Activated naive CD8-positive, alpha-beta T cell treated with anti-CD3 and anti-CD28 coated beads for 36 hours (primary cell): ENCODE results near the gene PLCL1. TPM values are rescaled to one million over a fixed set of nuclear protein-coding genes. Genes with fewer than 3 reads are reported as not detected.

Source experiments
- DNase-seq: peaks from one replicate; pipeline ENCODE4 v3.0.0; 2021
- H3K27ac Mint-ChIP-seq: one replicate; pipeline ENCODE4 v1.8.0; 2022; ENCODE audit warnings: mild to moderate bottlenecking, moderate library complexity, mixed read lengths
- H3K27me3 Mint-ChIP-seq: one replicate; pipeline ENCODE4 v1.8.0; 2022; ENCODE audit warnings: mild to moderate bottlenecking, mixed read lengths
- H3K36me3 Mint-ChIP-seq: one replicate; pipeline ENCODE4 v1.8.0; 2021; ENCODE audit warnings: mild to moderate bottlenecking, mixed read lengths
- H3K4me1 Mint-ChIP-seq: one replicate; pipeline ENCODE4 v1.8.0; 2021; ENCODE audit warnings: mixed read lengths
- H3K4me3 Mint-ChIP-seq: one replicate; pipeline ENCODE4 v1.8.0; 2022; ENCODE audit warnings: mild to moderate bottlenecking, moderate library complexity, mixed read lengths
- H3K9me3 Mint-ChIP-seq: one replicate; pipeline ENCODE4 v1.8.0; 2022; ENCODE audit warnings: mixed read lengths
- total RNA-seq, 2 experiments: library from RNA; stranded (reverse); gene quantifications; one replicate each; pipeline ENCODE4 v1.2.3, GENCODE V29; 2021

Gene PLCL1
- total RNA-seq, 2 experiments from 2014 or later = 0.22 to 0.23 TPM

DNA sequence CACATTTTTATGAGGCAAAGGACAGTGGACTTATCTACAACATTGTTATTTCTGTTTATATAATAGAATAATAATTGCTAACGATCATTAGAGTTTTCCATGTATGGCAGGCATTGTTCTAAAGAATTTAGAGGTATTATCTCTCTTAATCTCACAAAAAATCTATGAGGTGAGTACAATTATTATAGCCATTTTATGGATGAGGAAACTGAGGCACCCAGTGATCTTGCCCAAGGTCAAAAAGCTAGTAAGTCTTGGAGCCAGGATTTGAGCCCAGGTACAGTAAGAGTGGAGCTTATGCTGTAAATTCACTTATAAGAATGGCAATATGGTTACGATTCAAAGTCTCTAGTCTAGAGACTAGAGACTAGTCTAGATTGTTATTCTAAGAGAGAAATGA lies 331.7 kb downstream of the PLCL1 start:
- H3K9me3 Mint-ChIP-seq = no peaks in the 10 kb centered on the region
- no peaks in the 10 kb centered on the region for H3K36me3 Mint-ChIP-seq

DNA sequence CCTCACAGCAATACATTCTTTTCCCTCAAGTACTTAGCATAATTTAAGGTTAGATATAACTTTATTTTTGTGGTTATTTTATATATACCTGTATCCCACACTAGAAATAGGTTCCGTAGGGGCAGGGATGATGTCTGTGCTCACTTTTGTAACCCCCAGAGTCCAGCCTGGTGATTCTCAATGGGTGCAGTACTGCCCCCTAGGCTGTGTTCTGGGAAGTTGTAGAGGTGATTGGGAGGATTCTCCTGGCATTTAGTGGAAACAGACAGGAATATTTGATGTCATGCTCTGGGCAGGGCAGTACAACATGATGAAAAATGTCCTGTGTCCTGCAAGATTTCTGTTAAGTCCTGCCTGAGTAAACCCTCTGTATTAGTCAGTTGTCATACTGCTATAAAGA lies 333.3 kb downstream of the PLCL1 start:
- Mint-ChIP-seq H3K4me3 (no peak overlapping the region), H3K4me1 (no peaks in the 10 kb centered on the region), H3K36me3 (no peaks in the 10 kb centered on the region), H3K27me3 (no peaks in the 10 kb centered on the region), H3K27ac (no peak overlapping the region), H3K9me3 (no peaks in the 10 kb centered on the region)
- no peak for DNase-seq

More for the DNA sequence above, 331.7 kb downstream of the PLCL1 start:
- Mint-ChIP-seq H3K4me1 (no peaks in the 10 kb centered on the region), H3K27ac (no peak overlapping the region), H3K27me3 (no peaks in the 10 kb centered on the region), H3K4me3 (no peak overlapping the region)
- no peak for DNase-seq

DNA sequence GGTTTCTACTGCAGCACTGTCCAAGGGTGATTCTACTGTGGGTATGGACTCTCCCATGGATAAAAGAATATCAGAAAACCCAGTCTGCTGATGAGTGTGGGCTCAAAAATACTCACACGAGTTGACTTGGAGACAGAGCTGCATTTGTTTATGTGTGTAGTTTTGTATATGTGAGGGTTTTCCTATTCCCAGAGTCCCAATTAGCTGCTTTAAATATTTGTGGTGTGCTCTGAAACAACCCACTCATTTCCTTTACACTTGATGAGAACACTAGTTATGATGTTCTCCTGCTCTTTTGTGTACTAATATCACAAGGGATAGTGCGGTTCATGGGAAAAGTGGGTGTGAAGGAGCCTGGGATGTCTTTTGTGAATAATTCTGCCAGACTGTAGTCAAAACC lies 337.3 kb downstream of the PLCL1 start:
- Mint-ChIP-seq H3K4me3 (no peak overlapping the region), H3K4me1 (peaks cover 3% of the 10 kb centered on the region), H3K27ac (no peak overlapping the region), H3K9me3 (no peaks in the 10 kb centered on the region), H3K27me3 (no peaks in the 10 kb centered on the region), H3K36me3 (no peaks in the 10 kb centered on the region)
- DNase-seq = no peak

DNA sequence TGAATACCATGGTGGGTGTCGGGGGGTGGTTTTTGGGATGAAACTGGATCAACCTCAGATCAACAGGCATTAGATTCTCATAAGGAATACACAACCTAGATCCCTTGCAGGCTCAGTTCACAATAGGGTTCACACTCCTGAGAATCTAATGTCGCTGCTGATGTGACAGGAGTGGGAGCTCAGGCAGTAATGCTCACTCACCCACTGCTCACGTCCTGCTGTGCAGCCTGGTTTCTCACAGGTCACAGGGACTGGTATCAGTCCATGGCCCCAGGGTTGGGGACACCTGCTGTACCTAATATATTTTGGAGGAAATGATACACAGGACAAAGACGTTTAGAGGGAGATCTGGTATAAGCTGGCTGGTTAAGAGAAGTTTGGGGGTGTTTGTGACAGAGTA lies 338.8 kb downstream of the PLCL1 start:
- no peak overlapping the region for H3K4me3 Mint-ChIP-seq
- no peak for DNase-seq
- H3K27me3 Mint-ChIP-seq = no peaks in the 10 kb centered on the region
- H3K36me3 Mint-ChIP-seq = no peaks in the 10 kb centered on the region
- H3K27ac Mint-ChIP-seq = no peak overlapping the region
- no peaks in the 10 kb centered on the region for H3K9me3 Mint-ChIP-seq
- peaks cover 3% of the 10 kb centered on the region for H3K4me1 Mint-ChIP-seq

DNA sequence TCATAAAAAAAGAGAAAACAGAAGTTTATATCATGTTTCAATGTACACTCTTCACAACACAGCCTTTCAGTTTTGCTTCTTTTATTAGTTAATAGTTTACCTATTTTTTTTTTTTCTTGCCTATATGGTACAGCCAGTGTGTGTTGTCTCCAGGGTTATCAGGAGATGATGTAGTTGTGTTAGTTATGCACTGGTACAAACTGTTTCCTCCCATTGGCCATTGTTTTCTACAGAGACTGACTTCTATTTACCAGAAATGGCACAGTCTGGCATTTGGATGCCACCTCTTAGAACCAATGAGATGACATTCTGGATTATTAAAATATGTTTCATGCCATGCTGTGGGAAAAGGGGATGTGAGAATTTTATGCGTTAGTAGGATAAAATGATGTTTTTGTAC lies 339.4 kb downstream of the PLCL1 start:
- no peak overlapping the region for H3K27ac Mint-ChIP-seq
- no peaks in the 10 kb centered on the region for H3K36me3 Mint-ChIP-seq
- H3K27me3 Mint-ChIP-seq = no peaks in the 10 kb centered on the region
- DNase-seq = no peak
- no peaks in the 10 kb centered on the region for H3K9me3 Mint-ChIP-seq
- peaks cover 3% of the 10 kb centered on the region for H3K4me1 Mint-ChIP-seq
- H3K4me3 Mint-ChIP-seq = no peak overlapping the region

DNA sequence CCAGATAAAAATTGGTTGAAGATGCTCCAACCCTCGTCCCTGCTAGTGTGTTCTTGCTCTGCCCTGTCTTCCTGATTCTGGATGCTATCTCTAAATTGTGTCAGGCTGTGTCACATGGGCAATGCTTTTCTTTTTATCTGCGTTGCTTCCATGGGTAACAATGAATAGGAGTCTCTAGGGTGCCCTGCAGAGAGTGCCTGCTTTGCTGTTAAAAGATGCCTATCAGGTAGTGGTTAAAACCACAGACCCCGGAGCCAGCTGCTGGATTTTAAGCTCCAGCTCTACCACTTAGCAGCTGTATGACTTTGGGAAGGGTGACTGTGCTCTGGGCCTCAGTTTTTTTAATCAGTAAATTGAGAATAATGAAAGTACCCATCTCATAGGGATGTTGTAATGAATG lies 340.3 kb downstream of the PLCL1 start:
- Mint-ChIP-seq H3K27ac (no peak overlapping the region), H3K4me3 (no peak overlapping the region), H3K36me3 (no peaks in the 10 kb centered on the region), H3K4me1 (peaks cover 3% of the 10 kb centered on the region), H3K27me3 (no peaks in the 10 kb centered on the region), H3K9me3 (no peaks in the 10 kb centered on the region)
- DNase-seq = no peak

DNA sequence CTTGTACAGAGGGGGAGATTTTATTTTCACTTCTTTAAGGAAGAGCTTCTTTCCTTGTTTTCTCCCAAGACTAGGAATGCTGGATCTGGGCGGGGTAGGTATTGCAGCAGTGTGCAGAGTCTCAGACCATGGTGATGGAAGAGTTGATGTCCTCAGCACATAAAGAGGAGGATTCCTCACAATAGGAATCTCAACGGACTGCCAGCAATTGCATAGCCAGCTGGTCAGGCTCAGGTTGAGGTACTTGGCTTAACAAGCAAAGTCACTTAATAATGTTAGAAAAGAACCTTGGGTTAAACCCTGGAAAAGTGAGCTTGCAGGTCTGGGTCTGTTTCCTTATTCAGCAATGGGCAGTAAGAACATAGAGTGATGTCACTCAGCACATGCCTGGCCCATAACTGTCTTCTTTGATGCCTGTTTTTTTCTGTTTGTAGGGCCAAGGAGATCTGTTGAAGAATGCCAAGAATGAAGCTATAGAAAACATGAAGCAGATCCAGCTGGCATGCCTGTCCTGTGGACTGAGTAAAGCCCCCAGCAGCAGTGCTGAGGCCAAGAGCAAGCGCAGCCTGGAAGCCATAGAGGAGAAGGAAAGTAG lies 342.1 kb downstream of the PLCL1 start:
- Mint-ChIP-seq H3K27ac (no peak overlapping the region), H3K27me3 (no peaks in the 10 kb centered on the region), H3K4me1 (peaks cover 3% of the 10 kb centered on the region), H3K4me3 (no peak overlapping the region), H3K9me3 (peaks cover 1% of the 10 kb centered on the region), H3K36me3 (peaks cover 7% of the 10 kb centered on the region)
- no peak for DNase-seq

DNA sequence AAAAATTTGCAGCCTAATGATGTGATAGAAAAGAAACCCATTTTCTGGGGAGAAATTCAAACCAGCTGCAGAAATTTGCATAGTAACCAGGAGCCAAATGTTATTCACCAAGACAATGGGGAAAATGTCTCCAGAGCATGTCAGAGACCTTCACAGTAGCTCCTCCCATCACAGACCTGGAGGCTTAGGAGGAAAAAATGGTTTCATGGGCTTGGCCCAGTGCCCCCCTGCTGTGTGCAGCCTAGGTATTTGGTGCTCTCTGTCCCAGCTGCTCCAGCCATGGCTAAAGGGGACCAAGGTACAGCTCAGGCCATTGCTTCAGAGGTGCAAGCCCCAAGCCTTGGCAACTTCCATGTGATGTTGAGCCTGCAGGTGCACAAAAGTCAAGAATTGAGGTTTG lies 352.9 kb downstream of the PLCL1 start:
- no peaks in the 10 kb centered on the region for H3K36me3 Mint-ChIP-seq
- DNase-seq = no peak
- peaks cover 15% of the 10 kb centered on the region for H3K9me3 Mint-ChIP-seq
- no peaks in the 10 kb centered on the region for H3K4me1 Mint-ChIP-seq
- no peaks in the 10 kb centered on the region for H3K27me3 Mint-ChIP-seq
- H3K4me3 Mint-ChIP-seq = no peak overlapping the region
- no peak overlapping the region for H3K27ac Mint-ChIP-seq

DNA sequence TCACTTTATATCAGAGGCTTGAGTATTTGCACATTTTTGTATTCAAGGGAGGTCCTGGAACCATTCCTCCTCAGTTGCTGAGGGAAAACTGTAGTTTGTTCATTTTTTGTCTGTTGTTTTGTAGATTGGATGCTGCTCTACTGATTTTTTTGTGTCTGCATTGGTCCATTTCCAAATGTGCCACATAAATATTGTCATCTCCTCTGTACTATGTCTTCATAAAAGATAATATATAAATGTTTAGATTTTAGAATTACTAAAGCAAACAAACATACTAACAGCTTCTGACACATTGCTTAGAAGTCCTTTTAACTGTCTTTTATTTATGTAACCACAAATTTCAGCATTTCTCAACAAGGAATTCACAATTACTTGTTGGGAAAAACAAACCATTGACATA lies 356.8 kb downstream of the PLCL1 start:
- Mint-ChIP-seq H3K36me3 (no peaks in the 10 kb centered on the region), H3K9me3 (peaks cover 13% of the 10 kb centered on the region), H3K27ac (no peak overlapping the region), H3K4me3 (no peak overlapping the region), H3K4me1 (no peaks in the 10 kb centered on the region), H3K27me3 (no peaks in the 10 kb centered on the region)
- DNase-seq = no peak

DNA sequence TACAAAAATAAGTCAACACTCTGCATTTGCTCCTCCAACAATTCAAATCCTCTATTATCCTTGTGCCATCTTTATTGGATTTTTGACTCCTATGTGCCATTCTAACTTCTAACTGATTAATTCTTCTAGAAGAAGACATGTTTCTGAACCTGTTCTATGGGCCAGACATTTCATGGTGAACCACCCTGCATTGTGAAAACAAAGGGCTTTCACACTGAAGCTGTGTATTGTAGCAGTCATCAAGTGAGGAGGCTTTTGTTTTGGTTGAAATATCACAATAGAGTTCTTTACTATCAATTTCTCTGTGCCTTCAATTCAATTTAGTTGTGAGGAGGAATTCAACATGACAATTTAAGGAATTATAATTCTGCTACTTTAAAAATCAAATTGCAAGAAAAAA lies 357.9 kb downstream of the PLCL1 start:
- Mint-ChIP-seq H3K9me3 (peaks cover 6% of the 10 kb centered on the region), H3K27ac (no peak overlapping the region), H3K27me3 (no peaks in the 10 kb centered on the region), H3K4me3 (no peak overlapping the region), H3K36me3 (no peaks in the 10 kb centered on the region), H3K4me1 (no peaks in the 10 kb centered on the region)
- no peak for DNase-seq

DNA sequence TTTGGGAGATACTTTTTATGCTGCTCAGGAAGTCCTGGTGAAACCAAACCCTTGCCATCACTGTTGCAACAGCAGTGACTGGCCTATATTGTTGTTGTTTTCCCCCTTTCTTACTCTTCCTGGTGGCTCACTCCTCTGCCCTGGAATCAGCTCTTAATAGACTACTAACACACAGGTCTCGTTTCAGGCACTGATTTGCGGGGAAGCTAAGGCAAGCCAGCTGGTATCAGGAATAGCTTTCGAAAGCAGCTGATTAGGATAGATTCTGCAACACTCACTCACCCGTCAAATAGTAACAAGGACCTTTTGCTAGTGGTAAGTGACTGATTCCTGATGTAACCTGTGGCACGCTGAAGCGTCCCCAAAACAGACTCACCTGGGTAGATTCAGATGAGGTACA lies 360.4 kb downstream of the PLCL1 start:
- Mint-ChIP-seq H3K27me3 (no peaks in the 10 kb centered on the region), H3K4me3 (no peak overlapping the region), H3K27ac (no peak overlapping the region), H3K4me1 (no peaks in the 10 kb centered on the region), H3K36me3 (no peaks in the 10 kb centered on the region), H3K9me3 (no peaks in the 10 kb centered on the region)
- DNase-seq = no peak

DNA sequence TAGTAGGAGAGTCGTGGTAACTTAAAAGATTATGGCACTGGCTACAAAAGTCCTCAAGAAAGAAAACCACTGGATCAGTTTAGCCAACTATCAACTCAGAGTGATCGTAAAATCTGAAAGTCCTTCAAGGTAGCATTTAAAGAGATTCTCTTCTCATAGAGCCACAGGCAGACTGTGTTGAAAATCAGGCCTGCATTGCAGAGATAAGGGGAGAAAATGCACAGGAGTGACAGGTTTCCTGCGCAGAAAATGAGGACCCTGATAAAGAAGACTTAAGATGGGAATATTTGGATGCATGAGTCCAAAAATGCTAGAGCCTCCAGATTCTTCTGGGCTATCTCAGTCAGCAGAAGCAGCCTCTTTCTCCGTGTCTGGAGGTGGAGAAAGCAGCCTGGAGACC lies 360.9 kb downstream of the PLCL1 start:
- H3K4me1 Mint-ChIP-seq = no peaks in the 10 kb centered on the region
- H3K9me3 Mint-ChIP-seq = no peaks in the 10 kb centered on the region
- H3K4me3 Mint-ChIP-seq = no peak overlapping the region
- H3K27me3 Mint-ChIP-seq = no peaks in the 10 kb centered on the region
- no peak for DNase-seq
- H3K27ac Mint-ChIP-seq = no peak overlapping the region
- H3K36me3 Mint-ChIP-seq = no peaks in the 10 kb centered on the region

DNA sequence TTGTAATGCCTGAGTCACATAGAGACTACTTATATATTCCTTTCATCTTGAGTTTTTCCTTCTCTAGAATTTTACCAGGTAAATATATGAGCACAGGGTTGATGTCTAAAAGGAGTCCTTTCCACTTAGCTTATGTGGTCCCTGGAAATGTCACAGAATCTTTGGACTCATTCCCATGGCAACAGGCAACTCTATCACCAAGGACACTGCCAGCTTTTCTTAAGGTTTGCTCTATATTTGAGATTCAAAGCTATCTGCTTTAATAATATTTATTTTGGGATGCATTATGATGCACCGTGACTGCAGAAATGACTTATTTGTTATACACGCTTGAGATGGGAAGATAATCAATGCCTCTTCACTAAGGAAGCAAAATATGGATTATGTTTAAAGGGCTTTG lies 363.0 kb downstream of the PLCL1 start:
- H3K36me3 Mint-ChIP-seq = no peaks in the 10 kb centered on the region
- no peak for DNase-seq
- H3K9me3 Mint-ChIP-seq = no peaks in the 10 kb centered on the region
- no peak overlapping the region for H3K27ac Mint-ChIP-seq
- no peaks in the 10 kb centered on the region for H3K27me3 Mint-ChIP-seq
- no peak overlapping the region for H3K4me3 Mint-ChIP-seq
- no peaks in the 10 kb centered on the region for H3K4me1 Mint-ChIP-seq

DNA sequence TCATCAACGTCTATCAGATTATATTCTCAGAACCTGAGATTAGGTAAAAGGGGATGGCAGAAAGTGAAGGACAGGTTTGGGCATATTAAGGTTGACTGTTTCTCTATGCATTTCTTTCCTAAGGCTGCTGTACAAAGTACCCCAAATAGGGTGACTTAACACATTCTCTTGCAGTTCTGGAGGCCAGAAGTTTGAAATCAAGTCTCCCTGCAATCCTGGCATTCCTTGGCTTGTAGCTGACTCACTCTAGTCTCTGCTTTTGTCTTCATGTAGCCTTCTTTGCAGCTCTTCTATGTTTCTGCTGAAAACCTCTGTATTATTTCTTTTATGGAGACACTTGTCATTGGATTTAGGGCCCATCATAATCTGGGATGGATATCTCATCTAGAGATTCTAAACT lies 364.3 kb downstream of the PLCL1 start:
- no peaks in the 10 kb centered on the region for H3K9me3 Mint-ChIP-seq
- no peak overlapping the region for H3K27ac Mint-ChIP-seq
- no peaks in the 10 kb centered on the region for H3K36me3 Mint-ChIP-seq
- H3K4me1 Mint-ChIP-seq = no peaks in the 10 kb centered on the region
- no peak for DNase-seq
- no peak overlapping the region for H3K4me3 Mint-ChIP-seq
- no peaks in the 10 kb centered on the region for H3K27me3 Mint-ChIP-seq

DNA sequence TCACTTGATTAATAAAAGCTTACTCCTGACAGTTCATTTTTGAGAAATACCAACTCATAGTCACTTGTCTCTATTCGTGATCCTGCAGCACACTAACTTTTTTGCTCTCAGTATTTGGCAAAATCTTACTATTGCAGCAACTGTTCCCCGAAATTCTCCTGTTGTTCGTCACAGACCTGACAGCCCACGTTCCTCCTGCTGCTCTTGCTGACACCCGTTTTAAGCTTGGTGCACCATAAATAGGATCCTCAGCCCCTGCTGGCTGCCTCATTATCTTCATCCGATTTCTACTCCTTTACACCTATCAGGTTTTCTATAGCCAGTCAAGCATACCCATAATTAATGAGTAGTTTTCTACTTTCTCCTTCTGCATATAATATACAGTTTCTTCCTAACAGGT lies 368.8 kb downstream of the PLCL1 start:
- Mint-ChIP-seq H3K9me3 (peaks cover 4% of the 10 kb centered on the region), H3K4me3 (no peak overlapping the region)
- no peak for DNase-seq

DNA sequence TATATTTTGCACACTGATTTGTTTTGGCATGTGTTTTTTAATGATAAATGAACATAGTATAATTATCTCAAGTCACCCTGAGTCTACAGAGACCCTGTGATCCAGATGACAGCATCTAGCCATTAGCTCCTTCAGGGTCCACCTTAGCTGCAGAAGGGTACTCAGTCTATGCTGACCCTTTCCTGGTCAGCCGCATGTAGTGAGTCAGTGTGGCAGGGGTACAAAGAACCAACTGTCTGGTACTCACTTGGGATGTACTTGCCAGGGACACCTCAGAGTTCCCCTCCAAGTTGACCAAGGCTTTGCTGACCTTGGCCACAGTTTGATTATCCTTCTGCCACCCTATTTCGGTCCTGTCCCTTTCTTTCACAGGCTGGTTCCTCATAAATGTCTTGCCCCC lies 369.5 kb downstream of the PLCL1 start:
- H3K27me3 Mint-ChIP-seq = no peaks in the 10 kb centered on the region
- peaks cover 7% of the 10 kb centered on the region for H3K9me3 Mint-ChIP-seq
- H3K4me3 Mint-ChIP-seq = no peak overlapping the region
- H3K27ac Mint-ChIP-seq = no peak overlapping the region
- H3K36me3 Mint-ChIP-seq = no peaks in the 10 kb centered on the region
- DNase-seq = no peak
- H3K4me1 Mint-ChIP-seq = no peaks in the 10 kb centered on the region

More for the DNA sequence above, 368.8 kb downstream of the PLCL1 start:
- Mint-ChIP-seq H3K36me3 (no peaks in the 10 kb centered on the region), H3K27ac (no peak overlapping the region), H3K27me3 (no peaks in the 10 kb centered on the region), H3K4me1 (no peaks in the 10 kb centered on the region)

DNA sequence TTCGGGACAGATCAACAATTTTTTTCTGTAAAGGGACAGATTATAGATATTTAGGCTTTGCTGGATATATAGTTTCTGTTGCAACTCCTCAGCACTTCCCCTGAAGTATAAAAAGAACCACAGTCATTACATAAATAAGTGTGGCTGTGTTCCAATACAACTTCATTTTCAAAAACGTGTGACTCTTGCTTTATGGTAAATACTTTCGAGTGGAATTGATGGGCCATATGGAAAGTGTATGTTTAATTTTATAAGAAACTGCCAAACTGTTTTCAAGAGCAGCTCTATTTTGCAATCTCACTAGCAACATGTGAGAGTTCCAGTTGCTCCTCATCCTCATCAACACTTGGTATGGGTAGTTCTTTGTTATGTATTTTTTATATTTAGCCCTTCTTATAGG lies 370.9 kb downstream of the PLCL1 start:
- DNase-seq = no peak
- Mint-ChIP-seq H3K9me3 (peaks cover 8% of the 10 kb centered on the region), H3K4me3 (no peak overlapping the region), H3K27me3 (no peaks in the 10 kb centered on the region), H3K36me3 (no peaks in the 10 kb centered on the region), H3K4me1 (no peaks in the 10 kb centered on the region), H3K27ac (no peak overlapping the region)
